Measurements from ENCODE around the gene HMX3.

DNA sequence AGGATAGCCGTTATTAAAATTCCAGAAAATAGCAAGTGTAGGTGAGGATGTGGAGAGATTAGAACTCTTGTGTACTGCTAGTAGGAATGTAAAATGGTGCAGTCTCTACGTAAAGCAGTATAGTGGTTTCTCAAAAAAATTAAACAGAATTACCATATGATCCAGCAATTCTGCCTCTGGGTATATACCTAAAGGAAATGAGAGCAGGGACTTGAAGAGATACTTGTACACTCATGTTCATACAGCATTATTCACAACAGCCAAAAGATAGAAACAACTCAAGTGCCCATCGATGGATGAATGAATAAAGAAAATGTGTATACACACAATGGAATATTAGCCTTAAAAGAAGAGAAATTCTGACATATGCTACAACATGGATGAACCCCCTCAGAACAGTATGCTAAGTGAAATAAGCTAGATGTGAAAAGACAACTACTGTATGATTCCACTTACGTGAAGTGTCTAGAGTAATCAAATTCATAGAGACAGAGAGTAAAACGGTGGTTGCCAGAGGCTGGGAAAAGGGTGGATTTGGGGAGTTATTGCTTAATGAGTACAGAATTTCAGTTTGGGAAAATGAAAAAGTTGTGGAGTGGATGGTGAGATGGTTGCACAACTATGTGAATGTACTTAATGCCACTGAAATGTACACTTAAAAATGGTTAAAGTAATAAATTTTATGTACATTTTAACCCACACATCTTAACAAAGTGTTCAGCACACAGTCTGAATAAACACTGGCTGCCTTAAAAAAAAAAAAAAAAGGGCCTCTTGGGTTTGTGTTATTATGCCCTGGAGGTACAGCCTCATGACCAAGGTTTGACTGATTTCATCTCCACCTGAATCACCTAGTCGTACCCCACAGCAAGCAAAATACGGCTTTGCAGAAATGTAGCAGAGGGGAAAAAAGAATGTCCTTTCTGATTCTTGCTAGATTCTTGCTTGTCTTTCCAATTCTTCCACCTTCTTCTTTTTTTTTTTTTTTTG, 44.6 kb downstream of the HMX3 start:
- TF ChIP-seq, protein P1, sequence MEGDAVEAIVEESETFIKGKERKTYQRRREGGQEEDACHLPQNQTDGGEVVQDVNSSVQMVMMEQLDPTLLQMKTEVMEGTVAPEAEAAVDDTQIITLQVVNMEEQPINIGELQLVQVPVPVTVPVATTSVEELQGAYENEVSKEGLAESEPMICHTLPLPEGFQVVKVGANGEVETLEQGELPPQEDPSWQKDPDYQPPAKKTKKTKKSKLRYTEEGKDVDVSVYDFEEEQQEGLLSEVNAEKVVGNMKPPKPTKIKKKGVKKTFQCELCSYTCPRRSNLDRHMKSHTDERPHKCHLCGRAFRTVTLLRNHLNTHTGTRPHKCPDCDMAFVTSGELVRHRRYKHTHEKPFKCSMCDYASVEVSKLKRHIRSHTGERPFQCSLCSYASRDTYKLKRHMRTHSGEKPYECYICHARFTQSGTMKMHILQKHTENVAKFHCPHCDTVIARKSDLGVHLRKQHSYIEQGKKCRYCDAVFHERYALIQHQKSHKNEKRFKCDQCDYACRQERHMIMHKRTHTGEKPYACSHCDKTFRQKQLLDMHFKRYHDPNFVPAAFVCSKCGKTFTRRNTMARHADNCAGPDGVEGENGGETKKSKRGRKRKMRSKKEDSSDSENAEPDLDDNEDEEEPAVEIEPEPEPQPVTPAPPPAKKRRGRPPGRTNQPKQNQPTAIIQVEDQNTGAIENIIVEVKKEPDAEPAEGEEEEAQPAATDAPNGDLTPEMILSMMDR (IDR thresholded peaks at IDR 0.05) = no peak
- TF ChIP-seq POLR2A (IDR thresholded peaks at IDR 0.05) = no peak
